K562 (cell line): Measurements from ENCODE around the gene PEX3. TPM values are rescaled to one million over a fixed set of nuclear protein-coding genes. Genes with fewer than 3 reads are reported as not detected.

Source experiments
- FIP1L1 ChIP-seq: fragments of 200-400 bp; formaldehyde crosslinking; IDR thresholded peaks from 2 replicates; pipeline ENCODE4 v1.6.1; 2018; ENCODE audit warnings: mild to moderate bottlenecking, low read depth, low read length; ENCODE audit not compliant: poor library complexity, severe bottlenecking
- KDM2B ChIP-seq: fragments of 250-450 bp; sonication (Bioruptor Pico); IDR thresholded peaks from 2 replicates; pipeline ENCODE4 v1.8.0; 2021; ENCODE audit warnings: mild to moderate bottlenecking, moderate library complexity
- NFE2L1 ChIP-seq: fragments of 450-650 bp; IDR thresholded peaks from 2 replicates; pipeline ENCODE4 v1.6.1; 2016; ENCODE audit warnings: missing genetic modification characterization, low read depth, mild to moderate bottlenecking, missing compliant biosample characterization, moderate library complexity, borderline replicate concordance
- NR2F6 ChIP-seq: fragments of 450-650 bp; formaldehyde crosslinking; IDR thresholded peaks from 2 replicates; pipeline ENCODE4 v1.4.0; 2020; ENCODE audit warnings: mild to moderate bottlenecking
- PHB2 ChIP-seq: fragments of 450-650 bp; IDR thresholded peaks from 2 replicates; pipeline ENCODE4 v1.6.1; 2017; ENCODE audit warnings: low read depth
- RAD51 ChIP-seq: fragments of 450-650 bp; IDR thresholded peaks from 2 replicates; pipeline ENCODE4 v1.7.1; 2016; ENCODE audit warnings: low read depth, mild to moderate bottlenecking, borderline replicate concordance
- RBFOX2 ChIP-seq: fragments of 200-400 bp; formaldehyde crosslinking; IDR thresholded peaks from 2 replicates; pipeline ENCODE4 v1.6.1; 2017; ENCODE audit warnings: low read depth, mild to moderate bottlenecking, low read length, moderate library complexity
- RFX7 ChIP-seq: fragments of 250-450 bp; sonication (Bioruptor Pico); IDR thresholded peaks from 2 replicates; pipeline ENCODE4 v1.5.1; 2021; ENCODE audit warnings: mild to moderate bottlenecking
- SAFB ChIP-seq: fragments of 200-400 bp; formaldehyde crosslinking; IDR thresholded peaks from 2 replicates; pipeline ENCODE4 v1.6.1; 2017; ENCODE audit warnings: low read depth, low read length, borderline replicate concordance
- SIN3A ChIP-seq, 2 experiments: fragments of 150-350 bp in 1 of 2; IDR thresholded peaks; 2 replicates each; pipeline ENCODE4 v1.6.1; 2011 to 2016; ENCODE audit warnings: borderline replicate concordance in 2 of 2, low read depth in 2 of 2, low read length in 2 of 2, mild to moderate bottlenecking in 2 of 2, moderate library complexity in 2 of 2; ENCODE audit not compliant: control insufficient read depth in 1 of 2
- U2AF1 ChIP-seq: fragments of 200-400 bp; formaldehyde crosslinking; optimal IDR thresholded peaks from 2 replicates; pipeline ENCODE3; 2017; ENCODE audit warnings: mild to moderate bottlenecking, low read depth, low read length, moderate library complexity
- ZBTB7A ChIP-seq: IDR thresholded peaks from 2 replicates; pipeline ENCODE4 v1.6.1; 2011; ENCODE audit warnings: low read depth, mild to moderate bottlenecking, low read length, moderate library complexity, borderline replicate concordance; ENCODE audit not compliant: control insufficient read depth
- ZSCAN32 ChIP-seq: fragments of 450-650 bp; formaldehyde crosslinking; IDR thresholded peaks from 2 replicates; pipeline ENCODE4 v1.4.0; 2020; ENCODE audit warnings: mild to moderate bottlenecking, moderate library complexity
- polyA plus RNA-seq, 8 experiments: library from polyadenylated mRNA; depleted of rRNA in 4 of 8; stranded (reverse) in 5 of 8; unstranded in 3 of 8; fragments of >200 nt; fragmentation: Nextera tagmentation in 2 of 8; fragmentation: Illumina TruSeq in 1 of 8; extraction: Ambion mirVana in 2 of 8; extraction: Trizol in 1 of 8; gene quantifications; 2 replicates each; pipeline versions ENCODE4 v1.2.1 to v1.2.3, GENCODE V29; 2011 to 2014; ENCODE audit warnings: inconsistent platforms in 1 of 8, missing spikeins in 1 of 8
- total RNA-seq, 7 experiments: library from RNA; depleted of rRNA in 6 of 7; stranded (reverse); fragments of >200 nt in 6 of 7; fragmentation: Illumina TruSeq in 2 of 7; extraction: Trizol in 2 of 7; gene quantifications; 2 replicates each; pipeline versions ENCODE4 v1.2.1 to v1.2.3, GENCODE V29; 2011 to 2021; ENCODE audit warnings: low replicate concordance in 1 of 7
- TF ChIP-seq, protein P1 (sequence below): fragments of 250-450 bp; sonication (Bioruptor Pico); IDR thresholded peaks from 2 replicates; pipeline ENCODE4 v1.8.0; 2022; ENCODE audit warnings: inconsistent platforms
- TF ChIP-seq, protein P2 (sequence below): fragments of 200-800 bp; sonication (Bioruptor generic); IDR thresholded peaks from 2 replicates; pipeline ENCODE4 v1.6.1; 2017; ENCODE audit warnings: missing genetic modification characterization, missing compliant biosample characterization
- TF ChIP-seq, protein P3 (sequence below): fragments of 250-450 bp; sonication (Bioruptor Pico); IDR thresholded peaks from 2 replicates; pipeline ENCODE4 v1.5.0; 2021
- TF ChIP-seq, protein P4 (sequence below), 2 experiments: IDR thresholded peaks; 2 replicates each; pipeline ENCODE4 v1.6.1; 2012; ENCODE audit warnings: improper control_type of control experiment in 2 of 2, low read depth in 2 of 2, low read length in 2 of 2, borderline replicate concordance in 1 of 2
- TF ChIP-seq, protein P5 (sequence below), 2 experiments: fragments of 450-650 bp in 1 of 2; sonication (generic) in 1 of 2; formaldehyde crosslinking; conservative IDR thresholded peaks; 2 replicates each; pipeline versions ENCODE4 v1.4.0 to v1.8.1; 2020 to 2022; ENCODE audit warnings: mild to moderate bottlenecking in 1 of 2, missing genetic modification reagents in 1 of 2

PEX3 gene
- total and polyA plus RNA-seq, 9 of the 15 experiments (the other 6 are each of a cell fraction or from before 2014, with no cell fraction given): 17.3 to 69.6 (median 32.7) TPM

DNA sequence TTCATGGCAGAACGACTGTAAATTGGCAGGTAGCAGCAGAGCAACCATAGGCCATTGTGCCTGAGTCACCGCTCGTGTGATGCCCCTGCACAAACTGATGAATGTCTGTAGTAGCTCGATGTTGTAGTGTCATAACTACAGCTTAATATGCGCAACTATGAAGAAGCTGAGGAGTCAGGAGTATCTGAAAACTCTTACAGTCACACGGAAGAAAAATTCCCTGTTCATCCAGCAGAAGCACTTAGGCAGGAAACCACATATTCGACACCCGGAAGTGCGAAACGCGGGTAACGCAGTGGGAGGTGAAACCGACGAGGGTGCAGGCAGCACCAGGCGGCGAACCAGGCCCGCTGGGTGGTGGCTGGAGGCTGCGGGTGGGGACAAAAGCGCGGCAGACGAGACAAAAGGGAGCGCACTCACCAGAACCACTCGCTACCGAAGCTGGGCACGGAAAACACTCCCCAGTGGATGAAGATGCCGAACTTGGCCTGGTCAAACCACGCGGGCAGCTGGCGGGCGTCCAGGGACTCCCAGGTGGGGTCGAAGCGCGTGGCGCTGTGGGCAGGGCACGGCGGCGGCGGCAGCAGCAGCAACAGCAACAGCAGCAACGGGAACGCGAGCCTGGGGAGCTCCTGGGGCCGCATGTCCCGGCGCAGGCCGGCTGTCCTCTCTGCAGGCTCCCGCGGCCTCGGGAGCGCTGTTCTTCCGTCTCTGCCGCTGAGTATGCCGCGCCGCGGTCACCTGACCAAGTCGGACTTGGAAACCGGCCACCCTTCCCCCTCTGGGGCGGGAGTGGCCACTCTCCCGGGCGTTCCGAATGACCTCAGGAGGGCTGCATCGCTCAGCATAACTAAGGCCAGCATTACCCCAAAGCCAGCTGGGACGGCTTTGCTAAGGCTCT lies 60.6 kb downstream of the PEX3 start, which contains the start of gene FUCA2 (continued):
- TF ChIP-seq, protein P1, sequence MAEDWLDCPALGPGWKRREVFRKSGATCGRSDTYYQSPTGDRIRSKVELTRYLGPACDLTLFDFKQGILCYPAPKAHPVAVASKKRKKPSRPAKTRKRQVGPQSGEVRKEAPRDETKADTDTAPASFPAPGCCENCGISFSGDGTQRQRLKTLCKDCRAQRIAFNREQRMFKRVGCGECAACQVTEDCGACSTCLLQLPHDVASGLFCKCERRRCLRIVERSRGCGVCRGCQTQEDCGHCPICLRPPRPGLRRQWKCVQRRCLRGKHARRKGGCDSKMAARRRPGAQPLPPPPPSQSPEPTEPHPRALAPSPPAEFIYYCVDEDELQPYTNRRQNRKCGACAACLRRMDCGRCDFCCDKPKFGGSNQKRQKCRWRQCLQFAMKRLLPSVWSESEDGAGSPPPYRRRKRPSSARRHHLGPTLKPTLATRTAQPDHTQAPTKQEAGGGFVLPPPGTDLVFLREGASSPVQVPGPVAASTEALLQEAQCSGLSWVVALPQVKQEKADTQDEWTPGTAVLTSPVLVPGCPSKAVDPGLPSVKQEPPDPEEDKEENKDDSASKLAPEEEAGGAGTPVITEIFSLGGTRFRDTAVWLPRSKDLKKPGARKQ (CRISPR knock-in tag): no peak
- TF ChIP-seq RAD51 (peak; percentile 93), NFE2L1 (tag) (no peak), U2AF1 (no peak), ZSCAN32 (CRISPR knock-in tag) (0 out of 2 replicates have a peak, but pooled peaks have one; percentile 5), RBFOX2 (peak; percentile 98), SIN3A (IDR thresholded peaks at IDR 0.05; ENCODE audit: borderline replicate concordance in 2 of 2, control insufficient read depth in 1 of 2, low read depth in 2 of 2, low read length in 2 of 2) (peak; percentile 29 to 36; a peak in 1 of 4 replicates), FIP1L1 (peak; percentile 95), SAFB (no peak), NR2F6 (CRISPR knock-in tag) (peak; percentile 60; the same call in 1 of the 2 replicates), PHB2 (no peak), RFX7 (CRISPR knock-in tag) (peak; percentile 75; the same call in 1 of the 2 replicates), KDM2B (CRISPR knock-in tag) (0 out of 2 replicates have a peak, but pooled peaks have one; percentile 39), ZBTB7A (no peak; the same call in 1 of the 2 replicates)
- TF ChIP-seq, protein P2, sequence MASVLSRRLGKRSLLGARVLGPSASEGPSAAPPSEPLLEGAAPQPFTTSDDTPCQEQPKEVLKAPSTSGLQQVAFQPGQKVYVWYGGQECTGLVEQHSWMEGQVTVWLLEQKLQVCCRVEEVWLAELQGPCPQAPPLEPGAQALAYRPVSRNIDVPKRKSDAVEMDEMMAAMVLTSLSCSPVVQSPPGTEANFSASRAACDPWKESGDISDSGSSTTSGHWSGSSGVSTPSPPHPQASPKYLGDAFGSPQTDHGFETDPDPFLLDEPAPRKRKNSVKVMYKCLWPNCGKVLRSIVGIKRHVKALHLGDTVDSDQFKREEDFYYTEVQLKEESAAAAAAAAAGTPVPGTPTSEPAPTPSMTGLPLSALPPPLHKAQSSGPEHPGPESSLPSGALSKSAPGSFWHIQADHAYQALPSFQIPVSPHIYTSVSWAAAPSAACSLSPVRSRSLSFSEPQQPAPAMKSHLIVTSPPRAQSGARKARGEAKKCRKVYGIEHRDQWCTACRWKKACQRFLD (CRISPR knock-in tag): peak; percentile 18; the same call in 1 of the 2 replicates
- TF ChIP-seq, protein P3, sequence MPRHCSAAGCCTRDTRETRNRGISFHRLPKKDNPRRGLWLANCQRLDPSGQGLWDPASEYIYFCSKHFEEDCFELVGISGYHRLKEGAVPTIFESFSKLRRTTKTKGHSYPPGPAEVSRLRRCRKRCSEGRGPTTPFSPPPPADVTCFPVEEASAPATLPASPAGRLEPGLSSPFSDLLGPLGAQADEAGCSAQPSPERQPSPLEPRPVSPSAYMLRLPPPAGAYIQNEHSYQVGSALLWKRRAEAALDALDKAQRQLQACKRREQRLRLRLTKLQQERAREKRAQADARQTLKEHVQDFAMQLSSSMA (CRISPR knock-in tag): peak; percentile 86
- TF ChIP-seq, protein P4, sequence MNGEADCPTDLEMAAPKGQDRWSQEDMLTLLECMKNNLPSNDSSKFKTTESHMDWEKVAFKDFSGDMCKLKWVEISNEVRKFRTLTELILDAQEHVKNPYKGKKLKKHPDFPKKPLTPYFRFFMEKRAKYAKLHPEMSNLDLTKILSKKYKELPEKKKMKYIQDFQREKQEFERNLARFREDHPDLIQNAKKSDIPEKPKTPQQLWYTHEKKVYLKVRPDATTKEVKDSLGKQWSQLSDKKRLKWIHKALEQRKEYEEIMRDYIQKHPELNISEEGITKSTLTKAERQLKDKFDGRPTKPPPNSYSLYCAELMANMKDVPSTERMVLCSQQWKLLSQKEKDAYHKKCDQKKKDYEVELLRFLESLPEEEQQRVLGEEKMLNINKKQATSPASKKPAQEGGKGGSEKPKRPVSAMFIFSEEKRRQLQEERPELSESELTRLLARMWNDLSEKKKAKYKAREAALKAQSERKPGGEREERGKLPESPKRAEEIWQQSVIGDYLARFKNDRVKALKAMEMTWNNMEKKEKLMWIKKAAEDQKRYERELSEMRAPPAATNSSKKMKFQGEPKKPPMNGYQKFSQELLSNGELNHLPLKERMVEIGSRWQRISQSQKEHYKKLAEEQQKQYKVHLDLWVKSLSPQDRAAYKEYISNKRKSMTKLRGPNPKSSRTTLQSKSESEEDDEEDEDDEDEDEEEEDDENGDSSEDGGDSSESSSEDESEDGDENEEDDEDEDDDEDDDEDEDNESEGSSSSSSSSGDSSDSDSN (IDR thresholded peaks at IDR 0.05; ENCODE audit: borderline replicate concordance in 1 of 2, low read depth in 2 of 2, low read length in 2 of 2): peak; percentile 62 to 71; a peak in 3 of 4 replicates
- TF ChIP-seq, protein P5, sequence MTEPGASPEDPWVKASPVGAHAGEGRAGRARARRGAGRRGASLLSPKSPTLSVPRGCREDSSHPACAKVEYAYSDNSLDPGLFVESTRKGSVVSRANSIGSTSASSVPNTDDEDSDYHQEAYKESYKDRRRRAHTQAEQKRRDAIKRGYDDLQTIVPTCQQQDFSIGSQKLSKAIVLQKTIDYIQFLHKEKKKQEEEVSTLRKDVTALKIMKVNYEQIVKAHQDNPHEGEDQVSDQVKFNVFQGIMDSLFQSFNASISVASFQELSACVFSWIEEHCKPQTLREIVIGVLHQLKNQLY (CRISPR knock-in tag; conservative IDR thresholded peaks at IDR 0.05): no peak
